SU-DHL-6 (cell line): ENCODE results near the gene PTPN11.

Source experiments
- CTCF ChIP-seq: fragments of 200-600 bp; sonication (generic); IDR thresholded peaks from one replicate; pipeline ENCODE4 v1.5.1; 2017; ENCODE audit warnings: antibody characterized with exemption, mild to moderate bottlenecking, low read length, moderate library complexity; ENCODE audit not compliant: insufficient read depth, poor library complexity, severe bottlenecking
- EZH2phosphoT487 ChIP-seq: fragments of 200-600 bp; sonication (generic), shearing (Covaris generic); conservative IDR thresholded peaks from 2 replicates; pipeline ENCODE4 v1.6.1; 2018; ENCODE audit warnings: mild to moderate bottlenecking, antibody characterized with exemption, low read length, moderate library complexity, mixed read lengths

GRCh38 chr12:112546339-112546738 lies 127.6 kb downstream of the PTPN11 start:
- TF ChIP-seq CTCF, result no peak
- no peak for TF ChIP-seq EZH2phosphoT487
